Measurements from ENCODE around the gene ZBTB45. TPM values are rescaled to one million over a fixed set of nuclear protein-coding genes. Genes with fewer than 3 reads are reported as not detected.

The ZBTB45 gene
- total RNA-seq, 1 donor from 2014 or later: 22.2 TPM

DNA sequence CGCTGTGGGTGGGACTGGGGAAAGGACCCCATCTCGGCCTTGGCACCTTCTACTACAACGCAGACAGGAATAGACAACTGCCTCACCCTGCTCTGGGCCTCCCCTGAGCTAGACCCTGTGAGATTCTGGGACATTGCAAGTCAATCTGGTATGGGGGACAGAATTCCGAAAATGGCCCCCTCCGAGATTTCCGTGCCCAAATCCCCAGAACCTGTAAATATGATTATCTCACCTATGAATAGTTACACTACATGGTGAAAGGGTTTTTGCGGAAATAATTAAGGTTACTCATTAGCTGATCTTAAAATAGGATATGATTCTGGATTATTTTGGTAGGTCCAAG lies 618 bp upstream of the ZBTB45 start:
- peaks cover 21% of the 10 kb centered on the region for H3K36me3 Mint-ChIP-seq (ENCODE audit: low read depth, unreplicated experiment)
- H3K4me1 Mint-ChIP-seq (ENCODE audit: unreplicated experiment): peaks cover 29% of the 10 kb centered on the region
- H3K27me3 Mint-ChIP-seq (ENCODE audit: unreplicated experiment): peaks cover 22% of the 10 kb centered on the region
- DNase-seq (ENCODE audit: low spot score): no peak
- TF ChIP-seq, protein P1, sequence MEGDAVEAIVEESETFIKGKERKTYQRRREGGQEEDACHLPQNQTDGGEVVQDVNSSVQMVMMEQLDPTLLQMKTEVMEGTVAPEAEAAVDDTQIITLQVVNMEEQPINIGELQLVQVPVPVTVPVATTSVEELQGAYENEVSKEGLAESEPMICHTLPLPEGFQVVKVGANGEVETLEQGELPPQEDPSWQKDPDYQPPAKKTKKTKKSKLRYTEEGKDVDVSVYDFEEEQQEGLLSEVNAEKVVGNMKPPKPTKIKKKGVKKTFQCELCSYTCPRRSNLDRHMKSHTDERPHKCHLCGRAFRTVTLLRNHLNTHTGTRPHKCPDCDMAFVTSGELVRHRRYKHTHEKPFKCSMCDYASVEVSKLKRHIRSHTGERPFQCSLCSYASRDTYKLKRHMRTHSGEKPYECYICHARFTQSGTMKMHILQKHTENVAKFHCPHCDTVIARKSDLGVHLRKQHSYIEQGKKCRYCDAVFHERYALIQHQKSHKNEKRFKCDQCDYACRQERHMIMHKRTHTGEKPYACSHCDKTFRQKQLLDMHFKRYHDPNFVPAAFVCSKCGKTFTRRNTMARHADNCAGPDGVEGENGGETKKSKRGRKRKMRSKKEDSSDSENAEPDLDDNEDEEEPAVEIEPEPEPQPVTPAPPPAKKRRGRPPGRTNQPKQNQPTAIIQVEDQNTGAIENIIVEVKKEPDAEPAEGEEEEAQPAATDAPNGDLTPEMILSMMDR (IDR thresholded peaks at IDR 0.05; ENCODE audit: unreplicated experiment): no peak
- no peaks in the 10 kb centered on the region for H3K9me3 Mint-ChIP-seq (ENCODE audit: unreplicated experiment)
- H3K27ac Mint-ChIP-seq (ENCODE audit: unreplicated experiment): peak overlapping the region; percentile 99
- H3K4me3 Mint-ChIP-seq (ENCODE audit: unreplicated experiment): peak overlapping the region; percentile 97

DNA sequence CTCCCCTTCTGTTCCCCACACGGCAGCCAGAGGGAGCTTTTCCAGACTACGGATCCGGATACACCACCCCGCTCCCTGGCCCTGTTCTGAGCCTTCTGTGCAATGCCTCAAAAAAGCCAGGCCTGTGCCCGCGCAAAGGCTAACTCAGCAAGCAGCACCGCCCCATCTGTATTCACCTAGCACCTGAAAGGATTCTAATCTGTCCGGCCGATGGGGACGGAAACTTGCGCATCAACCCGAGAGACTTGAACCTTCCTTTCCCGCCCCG lies 589 bp downstream of the ZBTB45 start:
- Mint-ChIP-seq H3K36me3 (ENCODE audit: low read depth, unreplicated experiment) (peaks cover 21% of the 10 kb centered on the region), H3K9me3 (ENCODE audit: unreplicated experiment) (no peaks in the 10 kb centered on the region), H3K27me3 (ENCODE audit: unreplicated experiment) (peaks cover 23% of the 10 kb centered on the region), H3K4me1 (ENCODE audit: unreplicated experiment) (peaks cover 29% of the 10 kb centered on the region), H3K27ac (ENCODE audit: unreplicated experiment) (peak overlapping the region; percentile 99), H3K4me3 (ENCODE audit: unreplicated experiment) (peak overlapping the region; percentile 97)
- TF ChIP-seq, protein P1 (IDR thresholded peaks at IDR 0.05; ENCODE audit: unreplicated experiment): no peak
- peak; percentile 74 for DNase-seq (ENCODE audit: low spot score)

DNA sequence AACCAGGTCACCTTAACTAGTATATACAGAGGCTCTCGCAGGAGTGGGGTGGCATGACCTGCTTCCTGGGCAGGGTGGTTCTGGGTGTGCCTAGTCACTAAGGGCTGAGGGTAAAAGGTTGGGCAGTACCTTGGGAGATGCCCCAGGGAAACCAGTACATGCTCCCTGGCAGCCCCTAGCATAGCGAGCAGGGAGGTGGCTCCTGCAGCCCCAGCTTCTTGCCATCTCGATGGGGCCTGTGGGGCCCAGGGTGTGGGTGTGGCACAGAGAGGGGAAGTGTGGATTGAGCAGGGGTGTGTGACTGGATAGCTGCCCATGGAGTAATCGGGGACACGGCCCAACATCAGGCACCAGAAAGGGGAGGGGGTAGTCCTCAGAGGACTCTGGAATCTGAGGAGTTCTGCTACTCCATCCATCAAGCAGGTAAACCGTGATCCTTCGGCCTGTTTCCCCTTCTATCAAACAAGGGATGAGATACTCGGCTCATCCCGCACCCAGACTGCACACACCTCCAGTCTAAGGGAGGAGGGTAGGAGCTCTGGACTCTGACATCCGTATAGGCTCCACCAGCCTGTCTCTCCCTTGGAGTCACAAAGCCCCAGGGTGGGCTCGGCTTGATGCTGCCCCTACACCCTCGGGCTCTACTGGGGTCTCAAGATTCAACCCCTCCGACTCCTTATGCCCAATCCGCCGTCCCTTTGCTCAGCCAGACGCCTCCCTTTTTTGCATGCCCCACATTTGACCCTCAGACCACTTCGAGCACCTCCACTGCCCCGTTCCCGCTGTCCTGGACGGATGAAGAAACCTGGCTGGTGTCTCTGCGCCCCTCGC lies 1.1 kb downstream of the ZBTB45 start:
- H3K9me3 Mint-ChIP-seq (ENCODE audit: unreplicated experiment): no peaks in the 10 kb centered on the region
- H3K4me3 Mint-ChIP-seq (ENCODE audit: unreplicated experiment): peak overlapping the region; percentile 97
- DNase-seq (ENCODE audit: low spot score): no peak
- peaks cover 23% of the 10 kb centered on the region for H3K27me3 Mint-ChIP-seq (ENCODE audit: unreplicated experiment)
- peaks cover 21% of the 10 kb centered on the region for H3K36me3 Mint-ChIP-seq (ENCODE audit: low read depth, unreplicated experiment)
- H3K27ac Mint-ChIP-seq (ENCODE audit: unreplicated experiment): peak overlapping the region; percentile 99
- peaks cover 29% of the 10 kb centered on the region for H3K4me1 Mint-ChIP-seq (ENCODE audit: unreplicated experiment)
- TF ChIP-seq, protein P1 (IDR thresholded peaks at IDR 0.05; ENCODE audit: unreplicated experiment): no peak

DNA sequence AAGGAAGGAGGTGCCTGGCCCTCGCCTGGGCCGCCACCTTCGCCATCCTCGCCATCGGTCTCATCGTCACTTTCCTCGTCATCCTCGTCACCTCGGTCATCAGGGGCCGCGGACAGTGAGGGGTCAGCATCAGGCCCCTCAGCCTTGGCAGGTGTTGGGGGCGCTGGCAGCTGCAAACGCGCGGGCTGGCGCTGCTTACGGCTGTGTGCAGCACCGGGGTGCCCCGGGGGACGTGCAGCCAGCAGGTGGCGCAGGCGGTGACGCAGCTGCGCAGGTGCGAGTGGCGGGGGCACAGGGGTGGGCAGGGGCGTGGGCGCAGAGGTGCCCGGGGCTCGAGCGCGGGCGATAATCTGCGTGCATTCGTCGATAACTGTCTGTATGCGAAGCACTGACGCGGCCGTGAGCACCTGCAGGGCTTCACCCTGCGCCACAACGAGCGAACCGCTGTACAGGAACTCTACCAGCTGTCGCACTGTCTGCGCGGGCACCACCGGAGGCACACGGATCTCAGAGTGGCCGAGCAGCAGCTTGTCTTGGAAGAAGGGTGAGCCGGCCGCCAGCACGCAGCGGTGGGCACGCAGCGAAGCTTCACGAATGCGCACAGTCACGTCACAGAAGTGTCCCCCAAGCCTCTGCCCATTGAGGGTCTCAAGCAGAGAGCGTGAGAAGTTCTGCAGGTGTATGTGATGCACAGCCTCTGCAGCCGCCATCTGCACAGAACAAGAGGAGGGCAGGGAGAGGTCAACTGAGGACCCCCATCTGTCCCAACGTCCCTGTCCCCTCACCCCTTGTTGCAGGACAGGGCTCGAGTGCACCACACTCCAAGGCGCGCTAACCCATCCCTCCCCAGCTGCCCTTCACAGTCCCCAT lies 2.4 kb downstream of the ZBTB45 start:
- H3K4me3 Mint-ChIP-seq (ENCODE audit: unreplicated experiment): no peak overlapping the region
- DNase-seq (ENCODE audit: low spot score): no peak

More for the DNA sequence above, 2.4 kb downstream of the ZBTB45 start:
- peaks cover 29% of the 10 kb centered on the region for H3K4me1 Mint-ChIP-seq (ENCODE audit: unreplicated experiment)
- TF ChIP-seq, protein P1 (IDR thresholded peaks at IDR 0.05; ENCODE audit: unreplicated experiment): no peak
- H3K9me3 Mint-ChIP-seq (ENCODE audit: unreplicated experiment): no peaks in the 10 kb centered on the region
- no peak overlapping the region for H3K27ac Mint-ChIP-seq (ENCODE audit: unreplicated experiment)
- H3K36me3 Mint-ChIP-seq (ENCODE audit: low read depth, unreplicated experiment): peaks cover 18% of the 10 kb centered on the region
- H3K27me3 Mint-ChIP-seq (ENCODE audit: unreplicated experiment): peaks cover 25% of the 10 kb centered on the region

Data from endothelial cell (in vitro differentiated cells).